Measurements from ENCODE around the gene HMGCR. TPM values are rescaled to one million over a fixed set of nuclear protein-coding genes. Genes with fewer than 3 reads are reported as not detected.
"Not testable (repeated sequence)": the region's sequence is repeated elsewhere in the genome, so short reads cannot be mapped to it uniquely, and the experiment has no call there.

HMGCR gene
- total and polyA plus RNA-seq, 2 experiments from 2014 or later, result 76.1 to 208 TPM

GRCh38 chr5:75306746-75307145 lies 30.3 kb upstream of the HMGCR start:
- Histone ChIP-seq H3K27ac (no peak overlapping the region), H3K27me3 (no peaks in the 10 kb centered on the region), H4K20me1 (ENCODE audit: insufficient read depth, poor library complexity, severe bottlenecking) (no peaks in the 10 kb centered on the region), H3K79me2 (no peaks in the 10 kb centered on the region), H3K36me3 (replicated peaks; ENCODE audit: insufficient read depth, low read depth) (no peaks in the 10 kb centered on the region), H2AFZ (no peak overlapping the region), H3K4me3 (no peak overlapping the region), H3K4me1 (ENCODE audit: insufficient read depth) (no peaks in the 10 kb centered on the region), H3K9me3 (ENCODE audit: low read depth) (no peaks in the 10 kb centered on the region), H3K9me2 (replicated peaks; ENCODE audit: insufficient read depth) (no peaks in the 10 kb centered on the region), H3K4me2 (no peak overlapping the region)
- no peak for DNase-seq (ENCODE audit: low spot score)
- WGBS (ENCODE audit: low lambda C conversion rate, missing lambda C conversion rate), result 94% methylated on average over 1 of the region's 1 CpG
- no peak for TF ChIP-seq CTCF (IDR thresholded peaks at IDR 0.05; ENCODE audit: poor library complexity)
- no peak for TF ChIP-seq EZH2phosphoT487 (IDR thresholded peaks at IDR 0.05; ENCODE audit: low read depth, severe bottlenecking, unreplicated experiment)
- TF ChIP-seq EZH2 (IDR thresholded peaks at IDR 0.05; ENCODE audit: borderline replicate concordance), result no peak

GRCh38 chr5:75310212-75310611 lies 26.8 kb upstream of the HMGCR start:
- no peak for TF ChIP-seq EZH2 (IDR thresholded peaks at IDR 0.05; ENCODE audit: borderline replicate concordance)
- no peak for TF ChIP-seq EZH2phosphoT487 (IDR thresholded peaks at IDR 0.05; ENCODE audit: low read depth, severe bottlenecking, unreplicated experiment)
- no peak for TF ChIP-seq CTCF (IDR thresholded peaks at IDR 0.05; ENCODE audit: poor library complexity)
- Histone ChIP-seq H3K27me3 (no peaks in the 10 kb centered on the region), H2AFZ (no peak overlapping the region), H3K9me3 (ENCODE audit: low read depth) (no peaks in the 10 kb centered on the region), H3K4me3 (no peak overlapping the region), H3K9me2 (replicated peaks; ENCODE audit: insufficient read depth) (no peaks in the 10 kb centered on the region), H3K4me2 (no peak overlapping the region), H4K20me1 (ENCODE audit: insufficient read depth, poor library complexity, severe bottlenecking) (no peaks in the 10 kb centered on the region), H3K27ac (no peak overlapping the region), H3K4me1 (ENCODE audit: insufficient read depth) (no peaks in the 10 kb centered on the region), H3K36me3 (replicated peaks; ENCODE audit: insufficient read depth, low read depth) (no peaks in the 10 kb centered on the region), H3K79me2 (no peaks in the 10 kb centered on the region)
- DNase-seq (ENCODE audit: low spot score), result no peak
- WGBS (ENCODE audit: low lambda C conversion rate, missing lambda C conversion rate), result 98% methylated on average over 3 of the region's 3 CpGs

- H3K27me3 ChIP-seq; H3K4me1 ChIP-seq (ENCODE audit: insufficient read depth); H3K4me3 ChIP-seq; H3K9me3 ChIP-seq (ENCODE audit: low read depth); H2AFZ ChIP-seq; H3K79me2 ChIP-seq; H3K9me2 ChIP-seq (replicated peaks; ENCODE audit: insufficient read depth); H3K27ac ChIP-seq; DNase-seq (ENCODE audit: low spot score); H3K36me3 ChIP-seq (replicated peaks; ENCODE audit: insufficient read depth, low read depth); H3K4me2 ChIP-seq; H4K20me1 ChIP-seq (ENCODE audit: insufficient read depth, poor library complexity, severe bottlenecking): not testable (repeated sequence)
- WGBS (ENCODE audit: low lambda C conversion rate, missing lambda C conversion rate), result 93% methylated on average over 4 of the region's 4 CpGs
These were observed 17.9 kb upstream of the HMGCR start for GRCh38 chr5:75319148-75319547.

- Histone ChIP-seq H3K27me3 (no peaks in the 10 kb centered on the region), H3K4me2 (no peak overlapping the region), H3K27ac (no peak overlapping the region), H3K4me1 (ENCODE audit: insufficient read depth) (no peaks in the 10 kb centered on the region), H4K20me1 (ENCODE audit: insufficient read depth, poor library complexity, severe bottlenecking) (no peaks in the 10 kb centered on the region), H3K79me2 (no peaks in the 10 kb centered on the region), H3K9me2 (replicated peaks; ENCODE audit: insufficient read depth) (no peaks in the 10 kb centered on the region), H3K4me3 (no peak overlapping the region), H3K9me3 (ENCODE audit: low read depth) (no peaks in the 10 kb centered on the region), H2AFZ (no peak overlapping the region), H3K36me3 (replicated peaks; ENCODE audit: insufficient read depth, low read depth) (no peaks in the 10 kb centered on the region)
- no peak for DNase-seq (ENCODE audit: low spot score)
- TF ChIP-seq EZH2 (IDR thresholded peaks at IDR 0.05; ENCODE audit: borderline replicate concordance) (no peak), EZH2phosphoT487 (IDR thresholded peaks at IDR 0.05; ENCODE audit: low read depth, severe bottlenecking, unreplicated experiment) (no peak), CTCF (IDR thresholded peaks at IDR 0.05; ENCODE audit: poor library complexity) (no peak)
- 63% methylated on average over 1 of the region's 1 CpG for WGBS (ENCODE audit: low lambda C conversion rate, missing lambda C conversion rate)
These were observed 17.4 kb upstream of the HMGCR start for GRCh38 chr5:75319638-75320037.
